ENCODE data around the gene CHST15.

CHST15 gene

DNA sequence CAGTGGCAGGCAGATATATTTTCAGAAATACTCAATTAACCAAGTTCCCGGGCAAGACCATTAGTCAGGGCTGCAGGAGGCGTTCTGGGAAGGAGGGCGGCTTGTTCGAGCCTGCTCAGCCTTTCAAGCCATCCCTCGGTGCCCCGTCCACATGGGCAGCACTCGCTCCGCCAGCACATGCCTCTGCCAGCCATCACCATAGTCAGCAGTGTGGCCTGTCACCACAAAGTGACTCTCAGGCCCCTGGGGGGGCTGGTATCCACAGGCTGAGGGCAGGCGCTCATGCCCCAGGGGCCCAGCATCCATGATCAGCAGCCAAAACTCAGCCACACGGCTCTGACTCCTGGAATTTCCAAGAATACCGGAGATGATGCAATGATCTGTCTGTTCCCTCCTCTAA, 81.9 kb downstream of the CHST15 start:
- Histone ChIP-seq H3K4me3 (ENCODE audit: low read depth, low read length) (no peak overlapping the region), H3K4me1 (no peaks in the 10 kb centered on the region), H3K9me3 (no peaks in the 10 kb centered on the region), H3K27me3 (no peaks in the 10 kb centered on the region), H3K36me3 (peaks cover 3% of the 10 kb centered on the region; the same call in 1 of the 2 replicates)
- TF ChIP-seq, protein P1, sequence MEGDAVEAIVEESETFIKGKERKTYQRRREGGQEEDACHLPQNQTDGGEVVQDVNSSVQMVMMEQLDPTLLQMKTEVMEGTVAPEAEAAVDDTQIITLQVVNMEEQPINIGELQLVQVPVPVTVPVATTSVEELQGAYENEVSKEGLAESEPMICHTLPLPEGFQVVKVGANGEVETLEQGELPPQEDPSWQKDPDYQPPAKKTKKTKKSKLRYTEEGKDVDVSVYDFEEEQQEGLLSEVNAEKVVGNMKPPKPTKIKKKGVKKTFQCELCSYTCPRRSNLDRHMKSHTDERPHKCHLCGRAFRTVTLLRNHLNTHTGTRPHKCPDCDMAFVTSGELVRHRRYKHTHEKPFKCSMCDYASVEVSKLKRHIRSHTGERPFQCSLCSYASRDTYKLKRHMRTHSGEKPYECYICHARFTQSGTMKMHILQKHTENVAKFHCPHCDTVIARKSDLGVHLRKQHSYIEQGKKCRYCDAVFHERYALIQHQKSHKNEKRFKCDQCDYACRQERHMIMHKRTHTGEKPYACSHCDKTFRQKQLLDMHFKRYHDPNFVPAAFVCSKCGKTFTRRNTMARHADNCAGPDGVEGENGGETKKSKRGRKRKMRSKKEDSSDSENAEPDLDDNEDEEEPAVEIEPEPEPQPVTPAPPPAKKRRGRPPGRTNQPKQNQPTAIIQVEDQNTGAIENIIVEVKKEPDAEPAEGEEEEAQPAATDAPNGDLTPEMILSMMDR (IDR thresholded peaks at IDR 0.05; ENCODE audit: low read depth, low read length), result no peak
- DNase-seq, result no peak

DNA sequence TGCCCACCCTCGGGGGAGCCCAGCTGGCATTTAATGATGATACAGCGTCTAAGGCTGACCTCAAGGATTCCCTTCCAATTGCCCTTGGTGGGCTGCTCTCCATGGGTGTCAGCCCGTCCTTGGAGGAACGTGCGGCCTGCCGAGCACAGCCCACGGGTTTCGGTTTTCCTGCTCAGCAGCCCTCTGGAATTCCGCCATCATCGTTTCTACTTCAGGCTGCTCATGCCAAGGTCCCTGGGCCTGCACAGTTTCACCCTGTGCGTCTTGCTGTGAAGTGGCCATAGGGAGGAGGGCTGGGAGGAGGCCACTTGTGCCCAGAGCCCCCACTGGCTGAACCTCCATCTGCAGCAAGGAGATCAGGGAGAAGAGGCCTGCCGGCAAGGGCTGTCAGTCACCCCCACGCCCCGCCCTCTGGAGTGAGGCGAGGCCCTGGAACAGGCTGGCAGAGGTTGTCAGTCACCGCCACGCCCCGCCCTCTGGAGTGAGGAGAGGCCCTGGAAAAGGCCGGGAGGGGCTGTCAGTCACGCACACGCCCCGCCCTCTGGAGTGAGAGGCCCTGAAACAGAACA, 82.8 kb downstream of the CHST15 start:
- Histone ChIP-seq H3K36me3 (peaks cover 3% of the 10 kb centered on the region; the same call in 1 of the 2 replicates), H3K9me3 (no peaks in the 10 kb centered on the region), H3K4me3 (ENCODE audit: low read depth, low read length) (no peak overlapping the region), H3K27me3 (no peaks in the 10 kb centered on the region), H3K4me1 (no peaks in the 10 kb centered on the region; the same call in 1 of the 2 replicates)
- DNase-seq, result peak; percentile 37
- TF ChIP-seq, protein P1 (IDR thresholded peaks at IDR 0.05; ENCODE audit: low read depth, low read length), result no peak

DNA sequence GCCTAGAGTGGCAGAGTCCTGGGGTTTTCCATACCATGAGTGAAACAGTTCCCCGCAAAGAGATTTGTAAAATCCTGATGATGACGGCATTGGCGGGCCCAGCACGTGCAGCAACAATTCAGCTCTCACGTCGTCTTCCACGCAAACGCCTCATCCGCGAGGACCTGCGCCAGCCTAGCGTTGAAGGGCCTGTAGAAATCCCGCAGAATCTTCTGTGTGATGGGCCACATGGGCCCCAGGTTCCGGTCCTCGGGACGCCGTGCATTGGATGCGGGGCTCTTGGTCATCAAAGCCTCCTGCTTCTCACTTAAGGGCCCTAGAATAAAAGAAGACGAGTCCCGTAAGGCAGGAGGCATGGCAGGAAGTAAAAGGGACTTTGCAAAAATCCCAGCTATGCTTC, 83.4 kb downstream of the CHST15 start:
- no peaks in the 10 kb centered on the region for H3K27me3 ChIP-seq
- no peaks in the 10 kb centered on the region for H3K9me3 ChIP-seq
- H3K4me1 ChIP-seq, result no peaks in the 10 kb centered on the region; the same call in 1 of the 2 replicates
- TF ChIP-seq, protein P1 (IDR thresholded peaks at IDR 0.05; ENCODE audit: low read depth, low read length), result no peak
- H3K36me3 ChIP-seq, result peaks cover 3% of the 10 kb centered on the region; the same call in 1 of the 2 replicates
- H3K4me3 ChIP-seq (ENCODE audit: low read depth, low read length), result no peak overlapping the region
- DNase-seq, result no peak

DNA sequence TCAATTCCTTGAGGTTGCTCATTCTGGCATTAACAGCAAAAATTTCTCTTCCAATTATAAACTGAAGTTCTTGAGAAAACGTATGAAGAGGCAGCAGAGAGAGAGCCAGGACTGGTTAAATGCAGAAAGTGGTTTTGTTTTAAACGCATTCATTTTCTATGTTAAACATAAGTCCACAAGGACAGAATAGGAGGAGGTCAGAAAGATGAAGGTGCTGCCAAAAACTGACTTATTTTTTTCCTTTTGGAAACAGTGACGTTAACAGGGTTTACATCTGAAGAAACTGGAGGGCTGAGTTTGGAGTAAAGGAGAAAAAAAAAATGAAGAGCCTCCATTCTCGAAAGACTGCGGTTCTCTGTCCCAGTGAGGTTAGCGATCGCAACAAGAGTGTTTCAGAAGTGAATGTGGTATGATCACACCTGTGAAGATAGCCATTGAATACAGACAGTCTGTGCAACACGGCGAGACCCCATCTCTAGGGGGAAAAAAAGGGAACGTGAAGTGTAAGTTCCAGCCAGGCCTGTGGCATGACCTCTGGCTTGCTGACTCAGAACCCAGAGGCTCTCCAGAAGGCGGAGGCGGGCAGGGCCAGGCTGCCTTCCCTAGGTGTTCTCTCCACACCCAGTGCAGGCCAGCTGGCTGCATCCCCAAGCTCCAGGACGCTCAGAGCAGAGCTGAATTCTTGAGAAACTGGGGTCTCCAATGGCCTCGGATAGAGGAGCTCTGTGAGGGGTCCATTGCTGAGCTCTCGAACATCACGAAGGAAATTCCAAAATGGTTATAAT, 84.0 kb downstream of the CHST15 start:
- H3K36me3 ChIP-seq, result peaks cover 3% of the 10 kb centered on the region; the same call in 1 of the 2 replicates
- H3K9me3 ChIP-seq, result no peaks in the 10 kb centered on the region
- H3K27me3 ChIP-seq, result no peaks in the 10 kb centered on the region
- no peak overlapping the region for H3K4me3 ChIP-seq (ENCODE audit: low read depth, low read length)
- TF ChIP-seq, protein P1 (IDR thresholded peaks at IDR 0.05; ENCODE audit: low read depth, low read length), result no peak
- DNase-seq, result no peak
- no peaks in the 10 kb centered on the region; the same call in 1 of the 2 replicates for H3K4me1 ChIP-seq

DNA sequence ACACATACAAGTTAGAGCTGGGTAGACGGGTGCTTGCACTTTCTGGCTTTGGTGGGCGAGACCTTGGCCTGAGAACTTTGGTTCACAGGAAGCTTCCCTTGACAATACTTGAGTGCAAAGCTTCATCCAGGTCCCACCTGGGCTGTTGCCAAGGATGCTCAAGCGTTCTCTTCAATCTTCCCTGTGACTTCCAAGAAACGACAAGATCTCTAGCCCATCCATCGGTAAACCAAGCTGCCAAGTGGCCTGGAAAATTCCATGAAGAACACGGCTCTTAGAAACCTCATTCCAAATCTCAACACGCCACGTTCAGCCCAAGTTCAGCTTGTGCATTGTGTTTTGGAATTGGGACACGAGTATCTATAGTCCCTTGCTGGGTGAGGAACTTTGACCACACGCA, 84.7 kb downstream of the CHST15 start:
- TF ChIP-seq, protein P1 (IDR thresholded peaks at IDR 0.05; ENCODE audit: low read depth, low read length), result no peak
- Histone ChIP-seq H3K9me3 (no peaks in the 10 kb centered on the region), H3K4me3 (ENCODE audit: low read depth, low read length) (no peak overlapping the region), H3K4me1 (no peaks in the 10 kb centered on the region; the same call in 1 of the 2 replicates), H3K36me3 (peaks cover 3% of the 10 kb centered on the region; the same call in 1 of the 2 replicates), H3K27me3 (no peaks in the 10 kb centered on the region)
- DNase-seq, result no peak

DNA sequence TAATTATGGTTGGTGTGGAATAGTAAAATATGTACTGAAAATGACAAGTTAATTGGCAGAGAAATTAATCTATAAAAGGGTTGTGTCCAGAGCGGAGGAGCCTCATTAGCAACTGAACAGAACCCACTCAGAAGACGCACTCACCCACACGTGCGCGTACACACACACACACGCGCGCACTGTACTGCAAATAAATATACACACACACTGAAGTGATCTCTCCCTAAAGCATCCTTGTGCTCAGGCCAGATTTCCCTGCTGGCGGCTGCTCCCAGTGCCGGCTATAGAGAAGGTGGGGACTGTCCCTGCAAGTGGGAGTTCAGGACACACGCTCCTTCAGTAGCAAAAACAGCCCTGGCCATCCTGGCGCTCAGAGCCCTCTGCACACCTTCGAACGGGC, 85.2 kb downstream of the CHST15 start:
- no peaks in the 10 kb centered on the region for H3K9me3 ChIP-seq
- DNase-seq, result no peak
- TF ChIP-seq, protein P1 (IDR thresholded peaks at IDR 0.05; ENCODE audit: low read depth, low read length), result no peak
- H3K27me3 ChIP-seq, result no peaks in the 10 kb centered on the region
- no peak overlapping the region for H3K4me3 ChIP-seq (ENCODE audit: low read depth, low read length)
- H3K4me1 ChIP-seq, result no peaks in the 10 kb centered on the region; the same call in 1 of the 2 replicates
- H3K36me3 ChIP-seq, result peaks cover 3% of the 10 kb centered on the region; the same call in 1 of the 2 replicates

Measured in BE2C (cell line).